Gastrocnemius medialis (tissue), 4 donors: ENCODE results near the gene RIN1.

Experiments used
- POLR2A ChIP-seq, 2 donors: fragments of 450-650 bp; IDR thresholded peaks; one replicate each; pipeline ENCODE4 v1.6.1; 2017; ENCODE audit warnings: antibody characterized with exemption in 2 of 2, mild to moderate bottlenecking in 2 of 2, moderate library complexity in 2 of 2
- TF ChIP-seq, protein P1 (sequence below), 5 experiments: fragments of 450-650 bp in 3 of 5; fragments of 200-600 bp in 2 of 5; sonication (generic) in 2 of 5; IDR thresholded peaks in 4 of 5; conservative IDR thresholded peaks in 1 of 5; 1 replicate in 4 of 5; 2 replicates in 1 of 5; pipeline ENCODE4 v1.5.1; 2016 to 2019; ENCODE audit warnings: antibody characterized with exemption in 5 of 5, mild to moderate bottlenecking in 3 of 5, moderate library complexity in 3 of 5

DNA sequence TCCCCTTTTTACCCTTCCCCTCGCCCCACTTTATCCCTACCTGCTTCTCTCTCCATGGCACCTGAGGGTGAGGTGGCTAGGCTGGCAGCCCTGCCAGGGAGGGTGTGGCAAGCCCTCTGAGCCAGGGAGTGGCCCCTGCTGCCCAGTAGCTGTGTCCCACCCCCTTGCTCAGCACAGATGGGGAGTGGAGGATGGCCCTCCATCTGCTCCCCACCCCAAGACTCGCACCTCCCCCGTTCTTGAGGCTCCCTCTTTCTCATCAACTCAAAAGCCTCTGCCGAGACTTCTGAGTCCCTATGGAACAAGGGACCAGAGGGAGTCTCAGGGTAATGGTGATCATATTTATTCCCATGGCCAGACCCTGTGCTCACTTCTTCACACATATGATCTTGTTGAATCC is 42.9 kb downstream of the RIN1 start:
- TF ChIP-seq, protein P1, sequence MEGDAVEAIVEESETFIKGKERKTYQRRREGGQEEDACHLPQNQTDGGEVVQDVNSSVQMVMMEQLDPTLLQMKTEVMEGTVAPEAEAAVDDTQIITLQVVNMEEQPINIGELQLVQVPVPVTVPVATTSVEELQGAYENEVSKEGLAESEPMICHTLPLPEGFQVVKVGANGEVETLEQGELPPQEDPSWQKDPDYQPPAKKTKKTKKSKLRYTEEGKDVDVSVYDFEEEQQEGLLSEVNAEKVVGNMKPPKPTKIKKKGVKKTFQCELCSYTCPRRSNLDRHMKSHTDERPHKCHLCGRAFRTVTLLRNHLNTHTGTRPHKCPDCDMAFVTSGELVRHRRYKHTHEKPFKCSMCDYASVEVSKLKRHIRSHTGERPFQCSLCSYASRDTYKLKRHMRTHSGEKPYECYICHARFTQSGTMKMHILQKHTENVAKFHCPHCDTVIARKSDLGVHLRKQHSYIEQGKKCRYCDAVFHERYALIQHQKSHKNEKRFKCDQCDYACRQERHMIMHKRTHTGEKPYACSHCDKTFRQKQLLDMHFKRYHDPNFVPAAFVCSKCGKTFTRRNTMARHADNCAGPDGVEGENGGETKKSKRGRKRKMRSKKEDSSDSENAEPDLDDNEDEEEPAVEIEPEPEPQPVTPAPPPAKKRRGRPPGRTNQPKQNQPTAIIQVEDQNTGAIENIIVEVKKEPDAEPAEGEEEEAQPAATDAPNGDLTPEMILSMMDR (IDR thresholded peaks at IDR 0.05 in 4 of 5, conservative IDR thresholded peaks at IDR 0.05 in 1 of 5) = no peak
- TF ChIP-seq POLR2A (IDR thresholded peaks at IDR 0.05) = no peak
